Myocyte (in vitro differentiated cells): ENCODE data around the gene CYP46A1. TPM values are rescaled to one million over a fixed set of nuclear protein-coding genes. Genes with fewer than 3 reads are reported as not detected.

Source experiments
- DNase-seq: peaks from one replicate; pipeline ENCODE4 v3.0.0-alpha.2; 2012; ENCODE audit warnings: low read depth
- total RNA-seq: library from RNA; depleted of rRNA; stranded (reverse); fragments of >200 nt; gene quantifications from 2 replicates; pipeline ENCODE4 v1.2.3, GENCODE V29; 2014

Gene CYP46A1
- total RNA-seq, 1 donor from 2014 or later, result 2.8 TPM

DNA sequence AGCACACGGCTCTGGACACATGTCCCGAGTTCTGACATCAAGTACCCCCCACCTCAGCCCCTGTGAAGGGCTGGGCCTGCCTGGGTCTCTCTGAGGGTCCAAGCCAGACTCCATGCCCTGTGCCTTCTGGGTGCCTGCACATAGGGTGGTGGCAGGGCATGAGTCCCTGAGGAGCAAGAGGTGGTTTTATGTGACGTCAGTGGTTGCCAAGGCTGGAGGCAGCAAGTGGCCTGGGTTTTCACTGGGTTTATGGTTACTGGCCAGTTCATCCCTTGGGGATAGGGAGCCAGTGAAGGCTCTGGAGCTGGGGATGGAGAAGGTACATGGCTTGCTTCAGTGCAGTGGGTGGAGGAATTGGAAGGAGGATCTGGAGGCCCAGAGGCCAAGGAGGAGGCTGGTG is 58.0 kb downstream of the CYP46A1 start:
- no peak for DNase-seq

DNA sequence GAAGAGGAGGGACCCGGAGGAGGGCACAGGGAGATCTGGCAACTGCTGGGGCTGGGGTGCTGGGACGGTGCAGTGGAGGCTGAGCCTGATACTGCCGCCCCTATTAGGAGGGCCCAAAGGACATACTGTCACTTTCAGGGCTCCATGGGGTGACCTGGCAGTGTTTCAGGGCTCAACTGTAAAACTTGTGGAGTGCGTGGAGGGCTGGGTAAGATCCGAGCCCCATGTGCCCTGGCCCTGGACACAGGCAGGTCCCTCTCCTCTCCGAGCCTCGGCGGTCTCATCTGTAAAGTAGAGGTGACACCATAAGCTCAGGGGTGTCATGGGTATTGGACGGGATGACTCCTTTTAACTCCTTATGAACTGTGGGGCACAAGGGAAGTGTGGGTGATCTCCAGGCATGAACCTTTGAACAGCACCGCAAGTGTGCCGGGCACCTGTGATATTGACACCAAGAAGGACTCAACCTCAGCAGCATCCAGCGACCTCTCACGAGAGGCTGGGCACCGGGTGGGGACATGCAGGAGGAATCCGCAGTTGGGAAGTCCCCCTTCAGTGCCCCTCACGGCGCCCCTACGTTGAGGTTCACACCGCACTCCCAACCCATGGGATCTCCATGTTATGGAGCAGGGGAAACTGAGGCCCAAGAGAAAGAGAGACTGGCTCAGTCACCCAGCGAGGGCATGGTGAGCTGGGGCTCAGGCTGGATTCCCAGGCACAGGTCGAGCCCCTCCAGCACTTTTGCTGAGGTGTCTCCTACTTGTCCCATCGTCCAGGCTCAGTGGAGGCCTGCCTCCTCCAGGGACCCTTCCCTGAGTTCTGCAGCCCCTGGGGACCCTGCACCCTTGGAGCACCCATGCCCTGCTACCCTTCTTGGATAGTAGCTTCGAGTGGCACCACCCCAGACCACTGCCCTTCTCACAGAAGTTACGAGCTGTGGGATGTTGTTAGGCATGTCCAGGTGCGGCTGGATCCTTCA is 58.7 kb downstream of the CYP46A1 start:
- DNase-seq, result no peak

DNA sequence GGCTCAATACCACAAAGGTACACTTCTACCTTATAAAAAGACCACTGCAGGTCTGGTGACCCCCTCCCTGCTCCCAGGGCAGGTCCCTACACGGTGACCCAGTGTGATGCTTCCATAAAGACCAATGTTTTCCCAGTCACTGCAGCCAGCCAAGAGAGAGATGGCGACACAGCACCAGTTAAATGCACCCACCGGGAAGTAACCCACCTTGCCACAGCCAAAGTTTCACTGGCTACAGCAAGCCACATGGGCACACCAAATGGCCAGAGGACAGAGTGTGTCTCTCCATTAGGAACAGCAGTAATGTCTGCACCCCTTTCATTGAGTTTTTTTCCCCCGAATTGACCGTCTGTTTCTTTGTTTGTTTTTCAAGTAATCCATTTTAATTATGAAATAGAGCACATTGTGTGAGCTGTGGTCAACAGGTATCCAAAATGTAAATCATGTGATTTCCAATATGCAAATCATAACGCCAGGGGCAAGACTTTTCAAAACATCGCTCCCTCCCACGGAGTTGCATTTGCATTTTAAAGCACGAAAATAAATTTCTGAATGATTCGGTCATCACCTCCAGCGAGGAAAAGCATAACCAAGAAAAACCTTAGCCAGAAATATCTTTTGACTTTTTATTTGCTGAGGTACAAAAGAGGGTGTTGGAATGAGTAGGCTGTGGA is 60.2 kb downstream of the CYP46A1 start:
- DNase-seq, result no peak

DNA sequence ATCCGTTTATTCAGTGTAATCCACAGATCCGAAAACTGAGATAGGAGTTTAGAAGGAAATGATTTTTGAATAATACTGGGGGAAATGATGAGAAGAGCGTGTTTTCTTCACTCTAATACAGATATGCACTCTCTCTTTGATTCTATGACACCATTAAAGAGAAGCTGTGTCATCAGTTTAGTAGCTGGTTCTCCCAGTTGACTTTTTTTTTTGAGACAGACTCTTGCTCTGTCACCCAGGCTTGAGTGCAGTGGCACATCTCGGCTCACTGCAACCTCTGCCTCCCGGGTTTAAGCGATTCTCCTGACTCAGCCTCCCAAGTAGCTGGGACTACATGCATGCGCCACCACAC is 60.8 kb downstream of the CYP46A1 start:
- DNase-seq, result no peak

DNA sequence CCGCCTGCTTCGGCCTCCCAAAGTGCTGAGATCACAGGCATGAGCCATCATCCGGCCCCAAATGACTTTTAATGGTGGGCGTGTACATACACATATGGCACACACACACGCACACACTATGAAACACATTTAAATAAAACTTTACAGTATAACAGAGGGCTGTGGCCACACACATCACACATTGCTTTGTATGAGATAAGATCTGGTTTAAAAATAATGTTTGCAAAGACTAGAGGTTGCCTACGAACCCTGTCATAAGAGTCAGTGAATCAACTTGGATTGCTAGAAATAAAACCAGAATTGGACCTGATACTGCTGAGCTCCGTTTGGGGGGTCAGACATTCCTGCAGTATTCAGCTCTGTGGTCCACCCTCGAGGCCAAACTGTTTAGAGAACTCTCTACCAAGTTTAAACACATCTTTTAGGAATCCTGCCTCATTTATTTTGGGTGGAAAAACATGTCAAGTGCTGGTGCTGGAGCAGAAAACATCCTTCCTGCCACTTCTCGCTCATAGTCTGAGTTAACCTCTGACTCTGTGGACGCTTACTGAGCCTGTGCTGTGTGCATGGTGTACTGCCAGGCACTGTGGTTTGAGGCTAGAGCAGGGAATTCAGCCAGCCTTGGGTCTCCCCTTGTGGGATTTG is 61.3 kb downstream of the CYP46A1 start:
- DNase-seq, result no peak

DNA sequence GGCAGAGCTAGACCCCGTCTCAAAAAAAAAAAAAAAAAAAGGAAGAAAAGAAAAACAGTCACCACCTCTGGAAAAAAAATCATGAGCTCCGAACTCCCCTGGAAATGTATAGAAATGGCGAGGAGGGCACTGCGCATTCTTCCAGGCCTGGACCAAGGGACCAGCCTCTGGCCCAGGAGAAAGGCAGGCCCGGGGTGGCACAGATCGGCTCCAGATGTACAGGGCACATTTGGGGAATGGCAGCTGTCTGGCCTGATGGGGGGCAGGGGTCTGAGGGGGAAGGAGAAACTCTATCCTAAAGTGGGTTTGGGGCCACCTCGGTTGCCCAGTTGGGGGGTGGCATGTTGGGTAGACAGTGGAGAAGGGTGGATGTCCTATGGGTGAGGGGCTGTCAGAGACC is 63.1 kb downstream of the CYP46A1 start:
- no peak for DNase-seq

DNA sequence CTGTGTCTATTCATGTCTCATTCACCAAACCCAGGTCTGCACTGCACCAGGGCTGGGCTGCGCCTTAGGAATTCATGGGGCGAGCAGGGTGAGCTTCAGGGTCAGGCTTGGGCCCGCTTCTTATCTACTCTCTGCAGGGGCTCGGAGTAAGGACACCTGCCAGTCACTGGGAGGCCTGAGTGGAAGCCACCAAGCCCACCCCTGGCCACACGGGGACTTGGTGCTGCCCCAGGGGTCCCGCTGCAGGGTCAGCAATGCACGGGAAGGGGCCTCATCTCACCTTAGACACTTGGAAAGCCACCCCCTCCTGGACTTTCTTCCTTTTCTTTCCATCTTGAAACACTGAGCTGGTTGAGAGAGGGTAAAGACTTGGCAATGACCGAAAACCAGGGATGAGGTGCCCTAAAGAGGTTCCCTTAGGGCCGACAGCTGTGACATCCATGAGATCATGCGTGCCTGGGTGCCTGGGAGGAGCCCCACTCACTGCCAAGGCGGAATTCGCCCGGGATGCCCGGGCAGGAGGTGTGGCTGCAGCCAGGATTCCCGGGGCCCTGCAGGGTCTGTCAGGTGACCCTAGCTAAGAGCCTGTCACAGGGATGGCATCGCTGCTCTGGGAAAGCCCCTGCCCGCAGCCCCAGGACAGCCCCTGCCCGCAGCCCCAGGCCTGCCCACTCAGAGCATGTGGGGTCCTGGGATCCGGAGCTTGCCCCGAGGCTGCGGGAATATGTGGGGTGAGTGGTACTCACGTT is 63.7 kb downstream of the CYP46A1 start:
- DNase-seq, result peak; percentile 38

DNA sequence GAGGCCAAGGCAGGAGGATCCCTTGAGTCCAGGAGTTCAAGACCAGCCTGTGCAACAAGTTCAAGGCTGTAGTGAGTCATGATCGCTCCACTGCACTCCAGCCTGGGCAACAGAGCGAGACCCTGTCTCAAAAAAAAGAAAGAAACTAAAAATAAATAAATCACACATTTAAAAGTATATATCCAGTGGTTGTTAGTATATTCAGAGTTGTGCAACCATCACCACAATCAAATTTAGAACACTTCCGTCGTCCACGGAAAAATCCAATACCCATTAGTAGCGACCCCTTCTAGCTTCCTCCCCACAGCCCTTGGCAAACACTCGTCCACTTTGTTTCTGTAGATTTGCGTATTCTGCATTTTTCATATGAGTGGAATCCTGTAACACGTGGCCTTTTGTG is 64.4 kb downstream of the CYP46A1 start:
- DNase-seq, result no peak

DNA sequence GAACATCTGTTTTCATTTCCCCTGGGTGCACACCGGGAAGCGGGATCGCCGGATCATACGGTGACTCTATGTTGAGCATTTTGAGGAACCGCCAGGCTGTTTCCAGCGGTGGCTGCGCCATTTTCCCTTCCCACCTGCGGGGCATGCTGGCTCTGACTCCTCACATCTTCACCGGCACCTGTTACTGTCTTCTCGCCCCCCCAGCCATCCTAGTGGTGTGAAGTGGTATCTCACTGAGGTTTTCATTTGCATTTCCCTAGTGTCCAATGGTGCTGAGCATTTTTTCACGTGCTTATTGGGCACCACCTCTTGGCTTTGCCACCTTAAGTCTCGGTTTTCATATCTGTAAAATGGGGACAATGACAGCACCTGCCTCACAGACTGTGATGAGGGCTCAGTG is 65.0 kb downstream of the CYP46A1 start:
- DNase-seq, result no peak

DNA sequence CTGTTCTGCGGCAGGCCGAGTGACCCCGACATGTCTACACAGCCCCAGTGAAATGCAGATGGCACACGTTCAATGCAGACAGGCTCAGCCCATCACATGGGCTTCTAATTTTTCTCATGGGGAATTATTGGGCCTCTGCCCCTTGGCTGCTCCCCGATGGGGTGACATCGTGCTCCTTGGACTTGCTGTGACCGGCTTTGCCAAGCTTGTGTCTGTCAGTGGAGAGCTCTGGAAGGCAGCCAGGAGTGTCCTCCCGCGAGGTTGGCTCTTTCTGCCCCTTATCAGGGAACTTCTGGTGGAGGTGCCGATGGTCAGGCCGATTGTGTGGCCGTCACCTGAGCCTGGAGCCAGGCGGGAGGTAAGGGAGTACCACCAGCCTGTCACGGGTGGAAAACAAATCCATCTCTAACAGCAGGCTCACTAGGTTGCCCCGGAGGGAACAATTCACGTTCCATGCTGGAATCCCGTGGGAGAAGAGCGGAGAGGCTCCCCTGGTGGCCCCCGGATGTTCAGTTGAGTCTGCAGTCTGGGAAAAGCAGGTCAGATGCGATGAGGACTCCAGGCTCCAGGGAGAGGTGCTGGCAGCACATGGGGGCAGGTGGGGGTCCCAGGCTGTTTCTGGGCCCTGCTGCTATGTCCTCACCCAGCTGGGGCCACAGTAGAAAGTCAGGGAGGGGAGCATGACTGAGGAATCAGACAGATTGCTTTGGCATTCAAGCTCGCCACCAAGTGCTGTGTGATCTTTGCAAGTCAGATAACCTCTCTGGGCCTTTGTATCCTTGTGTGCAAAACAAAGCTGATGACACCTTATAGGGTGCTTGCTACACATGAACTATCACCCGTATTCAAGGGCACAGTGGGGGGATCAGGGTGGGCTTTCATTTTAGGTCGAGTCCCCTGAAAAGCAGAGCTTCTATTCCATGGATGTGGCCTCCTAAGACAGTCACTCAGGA is 65.9 kb downstream of the CYP46A1 start:
- no peak for DNase-seq

DNA sequence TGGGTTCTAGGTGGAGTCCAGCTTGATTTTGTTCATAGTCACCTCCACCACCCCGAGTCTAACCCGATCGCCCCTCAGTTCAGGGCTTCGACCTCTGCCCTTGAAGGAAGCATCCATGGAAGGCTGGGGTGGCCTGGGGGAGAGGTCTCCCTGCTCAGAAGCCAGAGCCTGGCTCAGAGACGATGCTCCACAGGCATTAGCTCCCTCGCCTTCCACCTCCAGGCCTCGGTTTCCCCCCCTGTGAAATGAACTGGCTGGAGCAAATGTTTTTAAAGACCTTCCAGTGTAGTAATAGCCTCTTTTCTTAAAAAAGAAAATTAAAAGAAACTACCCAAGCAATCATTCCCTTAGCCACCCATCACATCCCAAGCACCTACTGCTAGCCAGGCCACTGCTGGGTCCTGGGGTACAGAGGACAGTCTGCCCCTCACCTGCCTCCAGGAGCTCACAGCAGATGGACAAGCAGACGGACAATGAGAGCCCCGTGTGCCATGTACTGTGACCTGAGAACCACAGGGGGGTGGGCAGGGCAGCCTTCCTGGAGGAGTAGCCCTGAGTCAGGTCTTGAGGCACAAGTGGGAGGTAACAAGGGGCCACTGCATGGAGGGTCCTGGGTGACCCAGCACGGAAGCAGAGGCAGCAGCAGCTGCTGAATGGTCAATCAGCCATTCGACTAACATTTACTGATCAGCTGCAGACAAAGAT is 66.8 kb downstream of the CYP46A1 start:
- no peak for DNase-seq

DNA sequence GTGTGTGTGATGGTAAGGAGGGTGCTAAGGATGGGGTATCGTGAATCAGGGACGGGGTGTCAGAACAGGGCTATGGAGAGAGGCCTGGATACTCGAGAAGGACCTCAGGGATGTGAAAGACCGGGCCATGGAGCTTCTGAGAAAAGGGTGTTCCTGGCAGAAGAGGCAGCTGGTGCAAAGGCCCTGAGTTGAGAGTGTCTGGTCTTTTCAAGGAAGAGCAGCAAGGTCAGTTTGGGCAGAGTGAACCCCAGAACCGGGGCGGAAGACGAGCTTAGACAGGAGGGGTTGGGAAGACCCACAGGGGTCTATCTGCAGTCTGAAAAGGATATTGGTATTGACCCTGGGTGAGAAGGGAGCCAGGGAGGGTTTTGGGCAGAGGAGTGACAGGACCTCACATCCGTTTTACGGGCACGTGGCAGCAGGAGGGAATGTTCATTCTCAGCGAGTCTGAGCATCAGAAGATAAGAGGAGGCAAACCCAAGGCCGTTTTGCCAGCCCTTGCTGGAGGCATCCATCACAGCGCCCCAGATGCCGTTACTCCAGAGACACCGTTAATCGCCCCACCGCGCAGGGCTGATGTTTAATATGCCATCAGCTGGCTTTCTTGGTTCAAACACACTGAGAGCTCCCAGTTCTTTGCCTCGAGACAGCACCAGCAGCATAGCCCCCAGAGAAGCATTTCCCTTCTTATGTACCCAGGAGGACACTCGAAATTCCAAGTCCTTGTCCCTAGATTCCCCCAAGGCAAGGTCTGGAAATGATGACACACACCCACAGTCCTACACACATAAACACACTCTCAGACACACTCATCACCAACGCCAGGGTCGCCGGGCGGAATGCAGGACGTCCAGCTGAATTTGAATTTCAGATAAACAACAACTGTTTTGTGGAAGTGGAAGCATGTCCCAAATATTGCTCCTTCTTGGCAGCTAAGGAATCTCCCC is 67.7 kb downstream of the CYP46A1 start:
- peak; percentile 60 for DNase-seq

DNA sequence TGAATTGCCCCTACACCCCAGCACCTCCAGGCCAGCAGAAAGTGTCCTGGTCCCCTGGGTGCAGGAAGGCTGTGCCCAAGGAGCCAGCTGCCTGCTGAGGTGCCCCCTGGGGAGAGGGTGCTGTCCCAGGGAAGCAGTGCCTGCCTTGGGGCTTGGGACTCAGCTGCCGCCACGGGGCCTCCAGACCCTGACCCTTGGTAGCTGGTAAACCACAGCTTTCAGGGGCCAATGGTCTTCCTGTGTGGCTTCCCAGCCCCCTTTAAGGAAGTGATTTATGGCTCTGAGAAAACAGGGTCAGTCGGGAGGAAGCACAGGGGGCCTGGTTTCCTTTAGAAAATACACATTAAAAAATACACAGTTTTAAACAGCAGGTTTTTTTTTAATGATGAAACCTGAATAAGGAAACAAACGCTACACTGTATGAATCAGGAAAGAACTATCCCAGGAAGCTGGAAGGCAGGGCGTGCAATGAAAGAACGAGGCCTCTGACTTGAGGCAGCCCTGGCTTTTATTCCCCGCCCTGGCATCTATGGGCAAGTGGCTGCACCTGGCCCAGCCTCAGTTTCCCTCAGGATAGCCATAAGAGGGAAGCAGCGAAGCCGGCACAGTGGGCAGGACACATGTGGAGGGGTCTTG is 68.5 kb downstream of the CYP46A1 start:
- peak; percentile 79 for DNase-seq

DNA sequence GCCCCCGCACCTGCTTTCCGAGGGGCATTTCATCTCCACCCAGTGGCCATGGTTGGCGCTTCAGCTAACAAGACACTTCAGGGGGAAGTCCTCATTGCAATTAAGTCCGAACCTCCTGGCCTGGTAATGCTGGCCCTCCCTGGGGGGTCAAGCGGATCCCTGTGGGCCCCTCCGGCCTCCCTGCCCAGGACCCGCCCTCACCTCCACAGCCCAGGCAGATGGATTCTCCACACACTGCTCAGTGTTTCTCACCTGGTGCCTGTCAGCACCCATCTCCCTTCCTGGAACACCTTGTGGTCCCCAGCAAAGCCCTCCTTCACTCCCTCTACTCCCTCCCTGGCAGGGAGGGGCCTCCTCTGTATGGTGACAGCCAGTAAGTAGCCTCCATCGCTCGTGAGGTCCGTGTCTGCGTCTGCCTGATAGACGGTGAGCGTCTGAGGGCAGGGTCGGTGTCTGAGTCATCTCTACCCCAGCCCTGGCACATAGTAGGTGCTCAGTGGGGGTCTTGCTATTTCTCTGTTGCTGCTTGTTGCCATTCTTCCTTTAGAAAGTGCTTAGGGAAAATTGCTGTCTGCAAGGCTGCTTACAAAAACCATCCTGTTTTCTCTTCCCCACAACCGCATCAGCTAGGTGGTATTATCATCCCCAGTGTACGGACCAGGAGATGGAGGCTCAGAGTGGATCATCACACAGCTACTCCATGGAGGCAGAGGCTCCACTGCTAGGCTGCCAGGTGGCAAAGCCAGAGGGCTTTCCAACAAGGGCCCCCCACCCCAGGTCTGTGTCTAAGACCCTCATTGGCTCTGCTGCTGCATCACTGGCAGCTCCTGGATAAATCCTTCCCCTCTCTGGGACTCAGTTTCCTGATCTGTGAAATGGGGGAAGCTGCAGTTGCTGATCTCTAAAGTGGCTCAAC is 69.4 kb downstream of the CYP46A1 start:
- DNase-seq, result no peak

DNA sequence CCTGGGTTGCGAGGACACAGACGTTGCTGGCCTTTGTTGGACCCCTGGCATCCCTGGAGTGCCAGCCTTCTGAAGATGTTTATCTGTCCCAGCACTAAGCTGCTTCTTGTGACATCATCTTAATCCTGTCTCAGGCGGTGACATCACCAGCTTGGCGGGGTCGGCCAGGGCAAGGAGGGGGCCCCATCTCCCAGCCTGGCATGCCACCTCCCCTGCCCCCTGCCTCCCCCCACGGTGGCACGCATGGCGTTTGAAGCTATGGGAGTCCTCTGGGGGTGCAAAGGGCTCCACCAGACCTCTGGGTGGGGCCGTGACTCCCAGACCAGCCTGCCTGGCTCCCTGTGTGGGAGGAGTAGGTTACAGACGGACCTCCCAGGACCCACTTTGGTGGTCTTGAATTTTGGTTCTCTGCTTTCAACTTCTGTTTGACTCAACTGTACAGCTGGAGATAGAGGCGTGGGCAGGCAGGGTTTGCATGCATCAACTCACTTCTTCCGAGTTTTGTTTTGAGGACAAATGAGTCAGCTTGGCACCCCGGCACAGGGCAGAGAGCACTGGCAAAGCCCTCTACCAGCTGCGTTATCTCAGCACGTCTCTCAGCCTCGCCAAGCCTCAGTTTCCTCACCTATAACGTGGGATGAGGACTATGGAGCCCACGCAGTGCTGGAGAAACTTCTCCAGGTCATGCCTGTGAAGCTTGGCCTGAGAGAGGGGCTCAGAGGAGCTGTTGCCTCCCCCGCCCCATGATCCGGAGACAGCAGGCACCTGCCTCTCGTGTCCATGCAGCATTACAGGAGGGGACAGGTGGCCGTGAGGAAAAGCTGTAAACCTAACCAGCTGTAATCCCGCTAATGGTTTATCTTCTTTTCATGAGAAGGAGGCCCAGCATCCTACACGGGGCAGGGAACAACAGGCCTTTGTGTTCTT is 70.3 kb downstream of the CYP46A1 start:
- DNase-seq, result peak; percentile 54

DNA sequence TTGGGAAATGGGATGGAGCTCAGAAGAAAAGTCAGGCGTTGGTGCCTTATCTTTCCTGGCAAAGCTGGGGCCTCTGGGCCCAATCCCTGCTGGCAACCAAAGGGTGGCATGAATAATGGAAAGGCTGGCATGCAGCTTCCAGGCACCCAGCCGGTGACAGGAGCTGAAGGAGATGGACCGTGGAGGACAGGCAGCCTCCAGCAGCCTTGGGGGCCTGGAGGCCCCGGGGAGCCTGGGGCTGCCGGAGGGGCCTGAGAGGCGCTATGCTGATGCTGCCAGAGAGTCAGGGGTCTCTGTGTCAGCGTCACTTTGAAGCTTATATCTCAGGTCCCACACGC is 70.9 kb downstream of the CYP46A1 start:
- DNase-seq, result no peak
